Kasumi-1 (cell line): ENCODE measurements around the gene TMEM60.
A peak's percentile ranks its signal among the peaks of the same experiment; 100 is the strongest.

ENCODE experiments used
- DNase-seq, 2 experiments: peaks; one replicate each; lab custom pipeline; 2025; lab: John Stamatoyannopoulos, UW

Gene TMEM60

DNA sequence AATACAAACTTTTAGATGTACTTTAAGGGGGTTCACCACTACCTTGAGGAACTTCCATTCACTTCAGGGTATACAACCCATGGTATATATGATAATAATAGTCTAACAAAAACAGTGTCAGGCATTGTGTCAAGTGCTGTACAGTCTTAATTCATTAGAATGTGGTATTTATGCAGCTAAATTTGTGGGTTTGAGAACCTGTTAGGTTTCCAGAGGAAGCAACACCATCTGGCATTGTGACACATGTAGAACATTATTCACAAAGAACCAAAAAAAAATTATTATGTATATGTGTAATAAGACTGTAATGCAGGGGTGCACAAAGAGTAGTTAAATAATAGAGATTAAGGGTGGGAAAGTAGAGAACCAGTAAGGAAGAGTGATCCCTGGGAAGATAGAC lies 26.3 kb downstream of the TMEM60 start:
- DNase-seq, result no peak

DNA sequence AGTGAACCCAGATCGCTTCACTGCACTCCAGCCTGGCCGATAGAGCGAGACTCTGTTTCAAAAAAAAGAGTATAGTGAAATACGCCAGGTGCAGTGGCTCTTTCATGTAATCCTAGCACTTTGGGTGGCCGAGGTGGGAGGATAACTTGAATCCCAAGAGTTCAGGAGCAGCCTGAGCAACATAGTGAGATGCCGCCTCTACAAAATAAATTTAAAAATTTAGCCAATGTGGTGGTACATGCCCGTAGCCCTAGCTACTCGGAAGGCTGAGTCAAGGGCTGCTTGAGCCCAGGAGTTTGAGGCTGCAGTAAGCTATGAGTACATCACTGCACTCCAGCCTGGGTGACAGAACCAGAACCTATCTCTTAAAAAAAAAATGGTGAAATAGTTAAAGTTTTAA lies 27.9 kb downstream of the TMEM60 start:
- no peak for DNase-seq

GRCh38 chr7:77766801-77767605 lies 31.2 kb downstream of the TMEM60 start:
- DNase-seq, result no peak

DNA sequence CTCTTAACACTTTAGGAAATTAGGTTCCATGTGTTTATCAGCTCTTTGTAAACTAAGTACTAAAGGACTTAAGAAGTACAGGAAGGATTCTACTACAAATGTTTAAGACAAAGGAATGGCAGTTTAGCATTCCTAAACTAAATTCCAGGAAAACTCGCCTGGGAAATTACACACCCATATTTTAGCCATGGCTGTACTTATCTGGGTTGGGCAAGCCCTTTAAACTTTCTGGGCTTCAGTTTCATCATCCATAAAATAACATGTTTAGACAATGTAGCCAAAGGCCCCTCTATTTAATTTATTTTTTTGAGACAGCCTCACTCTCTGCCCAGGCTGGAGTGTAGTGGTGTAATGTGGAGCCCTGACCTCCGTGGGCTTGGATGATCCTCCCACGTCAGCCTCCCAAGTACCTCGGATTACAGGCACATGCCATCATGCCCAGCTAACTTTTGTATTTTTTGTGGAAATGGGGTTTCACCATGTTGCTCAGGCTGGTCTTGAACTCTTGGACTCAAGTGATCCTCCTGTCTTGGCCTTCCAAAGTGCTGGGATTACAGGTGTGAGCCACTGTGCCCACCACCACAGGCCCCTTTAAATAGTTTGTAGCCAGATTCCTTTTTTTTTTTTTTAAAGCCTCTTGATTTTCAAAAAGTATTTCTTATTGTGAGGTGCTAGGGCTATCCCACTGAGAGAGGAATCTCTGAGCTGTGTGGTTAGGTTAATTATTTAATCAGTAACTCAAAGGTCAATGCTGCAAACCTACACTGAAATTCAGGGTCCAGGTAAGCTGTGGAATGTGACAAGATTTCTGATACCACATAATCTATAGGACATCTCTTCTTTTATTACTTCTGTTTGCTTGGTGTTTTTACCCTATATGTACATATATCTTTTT lies 32.1 kb downstream of the TMEM60 start:
- no peak for DNase-seq

- DNase-seq, result no peak
These were observed 32.8 kb downstream of the TMEM60 start for GRCh38 chr7:77765481-77765880.

DNA sequence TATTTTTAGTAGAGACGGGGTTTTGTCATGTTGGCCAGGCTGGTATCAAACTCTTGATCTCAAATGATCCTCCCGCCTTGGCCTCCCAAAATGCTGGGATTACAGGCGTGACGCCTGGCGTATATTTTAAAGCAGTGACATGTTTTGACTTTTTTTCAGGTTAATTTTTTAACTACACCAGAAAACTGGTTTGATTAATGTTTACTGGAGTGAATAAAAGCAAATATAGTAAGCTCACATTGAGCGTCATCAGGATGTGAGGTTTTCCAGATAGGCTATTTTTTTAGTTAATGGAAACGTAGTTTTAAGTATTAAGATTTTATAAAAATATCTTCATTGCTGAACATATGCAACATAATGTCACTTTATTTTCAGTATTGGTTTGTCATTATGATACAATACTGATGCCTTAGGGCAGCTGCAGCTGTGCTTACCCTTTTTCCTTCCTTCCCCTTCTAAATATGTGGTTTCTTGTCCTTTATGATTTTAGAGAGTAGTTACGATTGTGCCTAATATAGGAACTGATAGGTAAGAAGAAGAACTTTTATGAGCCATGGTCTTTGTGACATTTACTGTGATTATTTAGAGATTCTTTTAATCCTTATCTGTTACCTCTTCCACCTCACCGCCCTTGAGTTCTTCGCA lies 37.3 kb downstream of the TMEM60 start:
- peak; percentile 26 to 34 for DNase-seq

DNA sequence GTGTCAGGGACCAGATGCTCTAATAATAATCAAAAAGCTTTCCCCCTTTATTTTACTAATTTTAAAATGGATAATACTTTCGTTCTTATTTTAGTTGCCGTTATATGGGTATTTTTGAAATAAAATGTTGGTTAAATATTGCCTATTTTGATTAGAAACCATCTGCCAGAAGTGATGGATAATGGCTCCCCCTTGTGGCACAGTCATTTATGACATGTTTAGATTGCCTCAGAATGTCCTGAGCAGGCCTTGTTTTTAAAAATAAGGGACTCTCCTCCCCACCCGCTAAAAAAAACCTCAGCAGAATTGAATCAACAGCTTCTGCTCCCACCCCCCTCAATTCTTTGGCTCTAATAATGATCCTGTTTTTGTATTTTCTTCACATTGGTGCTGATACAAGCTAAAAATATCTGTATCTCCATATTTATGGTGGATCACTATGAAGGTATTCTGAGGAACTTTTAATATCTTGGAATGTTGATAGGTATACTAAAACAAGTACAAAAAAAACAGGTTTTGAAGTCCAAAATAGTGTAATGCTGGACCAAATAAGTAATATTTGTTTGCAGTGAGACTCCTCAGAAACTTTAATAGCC lies 38.8 kb downstream of the TMEM60 start:
- peak; percentile 53 to 60 for DNase-seq

GRCh38 chr7:77757589-77757988 lies 40.6 kb downstream of the TMEM60 start:
- DNase-seq, result no peak

DNA sequence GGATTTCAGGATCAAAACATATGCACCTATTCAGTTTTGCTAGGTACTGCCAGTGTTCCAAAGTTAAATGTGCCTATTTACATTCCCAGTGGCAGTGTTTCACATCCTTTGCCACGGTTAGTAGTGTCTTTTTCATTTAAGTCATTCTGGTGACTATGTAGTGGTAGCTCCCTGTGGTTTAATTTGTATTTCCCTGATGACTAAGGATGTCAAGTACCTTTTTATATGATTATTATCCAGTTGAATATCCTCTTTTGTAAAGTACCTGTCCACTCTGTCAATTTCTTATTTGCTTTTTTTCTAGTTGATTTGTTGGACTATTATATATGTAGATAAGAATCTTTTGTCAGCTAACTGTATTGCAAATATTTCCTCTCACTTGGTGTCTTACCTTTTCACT lies 45.1 kb downstream of the TMEM60 start:
- no peak for DNase-seq

DNA sequence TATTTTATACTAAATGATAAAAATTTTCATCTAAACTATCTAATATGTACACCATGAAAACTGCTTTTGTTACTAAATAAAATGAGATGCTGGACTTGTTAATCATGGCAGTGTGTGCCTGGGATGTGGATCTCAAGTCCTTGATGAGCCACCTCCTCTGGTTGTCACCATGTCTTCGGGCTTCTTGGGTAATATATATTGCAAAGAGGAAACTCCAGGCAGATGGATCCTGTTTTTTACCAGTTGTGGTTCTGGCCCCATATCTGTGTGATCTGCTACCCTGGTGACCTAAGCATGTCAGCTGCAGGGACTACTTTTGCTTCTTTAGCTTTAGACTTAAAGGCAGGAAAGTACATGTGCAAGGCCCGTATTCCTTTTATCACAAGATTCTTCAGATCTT lies 46.2 kb downstream of the TMEM60 start:
- DNase-seq, result peak; percentile 97 to 99

DNA sequence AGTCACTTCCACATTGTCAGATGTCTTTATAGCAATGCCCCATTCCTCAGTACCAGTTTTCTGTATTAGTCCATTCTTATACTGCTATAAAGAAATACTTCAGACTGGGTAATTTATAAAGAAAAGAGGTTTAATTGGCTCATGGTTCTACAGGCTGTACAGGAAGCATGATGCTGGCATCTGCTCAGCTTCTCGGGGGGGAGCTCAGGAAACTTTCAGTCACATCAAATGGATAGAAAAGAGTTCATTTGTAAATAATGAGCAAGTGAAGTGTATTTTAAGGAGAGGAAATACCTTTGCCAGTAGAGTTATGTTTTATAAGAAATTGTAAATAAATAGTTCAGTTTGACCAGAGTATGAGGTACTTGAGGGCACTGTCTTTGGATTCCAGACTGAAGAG lies 50.5 kb downstream of the TMEM60 start:
- DNase-seq, result no peak

DNA sequence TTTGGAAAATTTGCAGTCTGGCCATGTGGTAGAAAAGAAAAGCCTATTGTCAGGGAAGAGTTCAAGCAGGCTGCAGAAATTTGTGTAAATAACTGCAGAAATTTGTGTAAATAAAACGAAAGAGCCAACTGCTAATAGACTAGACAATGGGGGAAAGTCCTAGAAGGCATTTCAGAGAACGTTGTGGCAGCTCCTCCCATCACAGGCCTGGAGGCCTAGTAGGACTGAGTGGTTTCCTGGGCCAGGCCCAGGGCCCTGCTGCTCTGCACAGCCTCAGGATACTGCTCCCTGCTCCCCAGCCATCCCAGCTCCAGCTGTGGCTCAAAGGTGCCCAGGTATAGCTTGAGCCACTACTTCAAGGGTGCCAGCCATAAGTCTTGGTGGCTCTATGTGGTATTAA lies 51.1 kb downstream of the TMEM60 start:
- DNase-seq, result no peak

DNA sequence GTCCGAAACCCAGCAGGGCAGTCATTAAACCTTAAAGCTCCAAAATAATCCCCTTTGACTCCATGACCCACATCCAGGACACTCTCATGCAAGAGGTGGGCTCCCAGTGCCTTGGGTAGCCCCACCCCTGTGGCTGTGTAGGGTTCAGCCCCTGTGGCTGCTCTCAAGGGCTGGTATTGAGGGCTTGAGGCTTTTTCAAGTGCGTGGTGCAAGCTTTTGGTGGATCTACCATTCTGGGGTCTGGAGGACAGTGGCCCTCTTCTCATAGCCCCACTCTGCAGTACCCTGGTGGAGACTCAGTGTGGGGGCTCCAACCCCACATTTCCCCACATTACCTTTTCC lies 51.4 kb downstream of the TMEM60 start:
- no peak for DNase-seq

DNA sequence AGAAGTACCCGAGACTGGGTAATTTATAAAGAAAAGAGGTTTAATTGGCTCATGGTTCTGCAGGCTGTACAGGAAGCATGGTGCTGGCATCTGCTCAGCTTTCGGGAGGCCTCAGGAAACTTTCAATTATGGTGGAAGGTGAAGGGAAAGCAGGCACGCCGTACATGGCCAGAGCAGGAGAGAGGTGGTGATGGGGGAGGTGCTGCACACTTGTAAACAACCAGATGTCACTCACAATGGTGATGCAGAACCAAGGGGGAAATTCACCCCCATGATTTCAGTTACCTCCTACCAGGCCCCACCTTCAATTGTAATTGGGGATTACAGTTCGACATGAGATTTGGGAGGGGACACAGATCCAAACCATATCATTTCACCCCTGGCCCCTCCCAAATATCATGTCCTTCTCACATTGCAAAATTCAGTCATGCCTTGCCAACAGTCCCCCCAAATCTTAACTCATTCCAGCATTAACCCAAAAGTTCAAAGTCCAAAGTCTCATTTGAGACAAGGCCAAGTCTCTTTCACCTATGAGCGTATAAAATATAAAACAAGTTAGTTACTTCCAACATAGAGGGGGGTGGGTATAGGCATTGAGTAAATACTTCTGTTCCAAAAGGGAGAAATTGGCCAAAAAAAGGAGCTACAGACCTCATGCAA lies 51.9 kb downstream of the TMEM60 start:
- DNase-seq, result no peak

GRCh38 chr7:77745746-77746145 lies 52.5 kb downstream of the TMEM60 start:
- no peak for DNase-seq
